Ishikawa (cell line): ENCODE results near the gene IQGAP1.

Source experiments
- CEBPB ChIP-seq: IDR thresholded peaks from 2 replicates; pipeline ENCODE4 v1.6.1; 2012
- EGR1 ChIP-seq: IDR thresholded peaks from 2 replicates; pipeline ENCODE4 v1.6.1; 2012
- EP300 ChIP-seq: IDR thresholded peaks from 2 replicates; pipeline ENCODE4 v1.6.1; 2012; ENCODE audit warnings: borderline replicate concordance
- FOXM1 ChIP-seq: IDR thresholded peaks from 2 replicates; pipeline ENCODE4 v1.6.1; 2012; ENCODE audit warnings: low read depth, borderline replicate concordance
- MAX ChIP-seq: IDR thresholded peaks from 2 replicates; pipeline ENCODE4 v1.6.1; 2012
- NFIC ChIP-seq: IDR thresholded peaks from 2 replicates; pipeline ENCODE4 v1.6.1; 2012
- REST ChIP-seq: IDR thresholded peaks from 2 replicates; pipeline ENCODE4 v1.6.1; 2012; ENCODE audit warnings: low read depth, mild to moderate bottlenecking
- YY1 ChIP-seq: IDR thresholded peaks from 2 replicates; pipeline ENCODE4 v1.6.1; 2012; ENCODE audit warnings: low read depth

- TF ChIP-seq FOXM1 = no peak
- no peak for TF ChIP-seq CEBPB
- TF ChIP-seq REST = no peak
- TF ChIP-seq EGR1 = no peak
- TF ChIP-seq EP300 = no peak
- TF ChIP-seq YY1 = no peak
- TF ChIP-seq MAX = no peak
- no peak for TF ChIP-seq NFIC
These were observed 135.3 kb downstream of the IQGAP1 start for GRCh38 chr15:90523373-90523772.
